AG09309 (cell line): ENCODE results near the gene ALDH1A1.

Source experiments
- DNase-seq: peaks from one replicate; pipeline ENCODE4 v3.0.0-alpha.2; 2010; ENCODE audit warnings: low read depth
- H3K4me3 ChIP-seq: 2 replicates; pipeline ENCODE4 v1.5.1; 2011; ENCODE audit warnings: mild to moderate bottlenecking, low read depth, low read length, moderate library complexity; ENCODE audit not compliant: control insufficient read depth
- TF ChIP-seq, protein P1 (sequence below): IDR thresholded peaks from 2 replicates; pipeline ENCODE4 v1.5.1; 2011; ENCODE audit warnings: mild to moderate bottlenecking, low read depth, low read length, inconsistent platforms; ENCODE audit not compliant: insufficient read depth, control insufficient read depth; ENCODE audit errors: missing control alignments

ALDH1A1 gene

DNA sequence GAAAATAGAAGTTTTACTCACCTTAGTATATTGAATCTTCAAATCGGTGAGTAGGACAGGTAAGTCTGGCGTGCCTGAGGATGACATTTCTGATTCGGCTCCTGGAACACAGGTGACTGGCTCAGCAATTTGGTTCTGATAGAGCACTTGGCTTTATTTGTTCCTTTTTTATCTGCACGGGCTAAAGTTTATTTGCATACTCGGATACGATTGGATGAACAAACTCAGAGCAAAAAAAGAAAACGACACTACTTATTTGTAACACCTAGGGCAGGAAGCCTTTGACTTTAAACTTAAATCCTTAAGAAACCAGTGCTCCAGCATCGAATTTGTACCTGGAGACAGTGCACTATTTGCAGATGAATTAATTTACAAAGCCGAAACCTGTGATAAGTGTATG is at the start of gene ALDH1A1:
Gene ALDH1A1, minus strand, starts transcription at position 140 of the 400 bp plus-strand sequence. Its CDS starts 53 bp downstream, at position 87.
- H3K4me3 ChIP-seq, result no peak within 1 kb of the TSS
- DNase-seq, result no peak
- TF ChIP-seq, protein P1, sequence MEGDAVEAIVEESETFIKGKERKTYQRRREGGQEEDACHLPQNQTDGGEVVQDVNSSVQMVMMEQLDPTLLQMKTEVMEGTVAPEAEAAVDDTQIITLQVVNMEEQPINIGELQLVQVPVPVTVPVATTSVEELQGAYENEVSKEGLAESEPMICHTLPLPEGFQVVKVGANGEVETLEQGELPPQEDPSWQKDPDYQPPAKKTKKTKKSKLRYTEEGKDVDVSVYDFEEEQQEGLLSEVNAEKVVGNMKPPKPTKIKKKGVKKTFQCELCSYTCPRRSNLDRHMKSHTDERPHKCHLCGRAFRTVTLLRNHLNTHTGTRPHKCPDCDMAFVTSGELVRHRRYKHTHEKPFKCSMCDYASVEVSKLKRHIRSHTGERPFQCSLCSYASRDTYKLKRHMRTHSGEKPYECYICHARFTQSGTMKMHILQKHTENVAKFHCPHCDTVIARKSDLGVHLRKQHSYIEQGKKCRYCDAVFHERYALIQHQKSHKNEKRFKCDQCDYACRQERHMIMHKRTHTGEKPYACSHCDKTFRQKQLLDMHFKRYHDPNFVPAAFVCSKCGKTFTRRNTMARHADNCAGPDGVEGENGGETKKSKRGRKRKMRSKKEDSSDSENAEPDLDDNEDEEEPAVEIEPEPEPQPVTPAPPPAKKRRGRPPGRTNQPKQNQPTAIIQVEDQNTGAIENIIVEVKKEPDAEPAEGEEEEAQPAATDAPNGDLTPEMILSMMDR, result no peak

DNA sequence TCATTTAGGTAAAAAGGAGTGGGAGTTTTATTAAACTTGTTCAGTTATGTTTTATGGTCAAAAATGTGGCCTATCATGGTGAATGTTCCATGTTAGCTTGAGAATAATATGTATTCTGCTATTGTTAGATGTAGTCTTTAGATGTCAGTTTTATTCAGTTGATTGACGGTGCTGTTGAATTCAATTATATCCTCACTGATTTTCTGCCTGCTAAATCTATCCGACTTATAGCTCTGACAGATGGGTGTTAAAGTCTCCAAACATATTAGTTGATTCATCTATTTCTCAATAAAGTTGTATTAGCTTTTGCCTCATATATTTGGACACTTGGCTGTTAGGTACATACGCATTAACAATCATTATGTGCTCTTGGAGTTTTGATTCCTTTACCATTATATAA is 49.0 kb upstream of the ALDH1A1 start:
- TF ChIP-seq, protein P1, result no peak
- H3K4me3 ChIP-seq, result no peak overlapping the region
- no peak for DNase-seq

DNA sequence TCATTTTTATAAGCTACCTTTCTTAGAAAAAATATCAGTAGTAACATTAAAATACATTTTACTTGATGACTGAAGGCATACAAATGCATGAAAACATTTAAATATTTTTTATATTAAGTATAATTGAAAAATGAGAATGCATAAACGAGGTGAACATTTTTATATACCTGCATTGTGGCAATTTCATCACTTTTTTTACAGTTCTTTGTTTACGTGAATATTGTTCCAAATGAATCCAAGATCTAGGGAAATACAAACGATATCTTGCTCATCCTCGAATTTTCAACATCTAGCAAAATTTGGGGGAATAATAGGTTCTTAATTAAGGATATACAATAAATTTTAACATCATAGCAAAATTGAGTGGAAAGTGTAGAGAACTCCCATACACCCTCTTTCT is 45.5 kb upstream of the ALDH1A1 start:
- H3K4me3 ChIP-seq, result no peak overlapping the region
- TF ChIP-seq, protein P1, result no peak
- DNase-seq, result no peak

DNA sequence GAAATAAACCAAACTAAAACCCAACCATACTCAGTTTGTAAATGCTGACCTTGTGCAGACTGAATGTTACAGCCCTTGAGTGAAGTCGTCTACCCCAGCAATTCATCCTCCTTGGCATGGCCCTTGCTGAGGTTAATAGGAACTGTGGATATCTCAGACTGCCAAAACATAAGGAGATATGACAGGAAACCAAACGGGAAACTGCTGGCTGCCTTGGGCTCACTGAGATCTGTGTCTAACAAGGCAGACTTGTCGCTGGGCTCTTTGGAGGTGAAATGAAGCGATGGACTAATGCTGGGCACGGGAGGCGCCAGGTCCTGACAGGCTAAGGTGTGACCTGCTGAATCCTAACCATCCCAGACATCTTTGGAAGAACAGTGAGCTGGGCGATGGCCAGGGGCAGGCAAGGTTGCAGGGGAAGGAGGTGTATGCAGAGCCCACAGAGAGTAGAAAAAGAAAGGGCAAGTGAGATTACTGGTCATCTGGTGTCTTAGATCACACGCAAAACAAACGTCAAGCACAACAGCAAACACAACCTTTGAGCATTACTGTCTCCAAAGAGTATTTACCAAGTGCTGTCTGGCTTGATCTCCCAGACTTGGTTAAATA is 44.6 kb upstream of the ALDH1A1 start:
- no peak overlapping the region for H3K4me3 ChIP-seq
- TF ChIP-seq, protein P1, result no peak
- no peak for DNase-seq

DNA sequence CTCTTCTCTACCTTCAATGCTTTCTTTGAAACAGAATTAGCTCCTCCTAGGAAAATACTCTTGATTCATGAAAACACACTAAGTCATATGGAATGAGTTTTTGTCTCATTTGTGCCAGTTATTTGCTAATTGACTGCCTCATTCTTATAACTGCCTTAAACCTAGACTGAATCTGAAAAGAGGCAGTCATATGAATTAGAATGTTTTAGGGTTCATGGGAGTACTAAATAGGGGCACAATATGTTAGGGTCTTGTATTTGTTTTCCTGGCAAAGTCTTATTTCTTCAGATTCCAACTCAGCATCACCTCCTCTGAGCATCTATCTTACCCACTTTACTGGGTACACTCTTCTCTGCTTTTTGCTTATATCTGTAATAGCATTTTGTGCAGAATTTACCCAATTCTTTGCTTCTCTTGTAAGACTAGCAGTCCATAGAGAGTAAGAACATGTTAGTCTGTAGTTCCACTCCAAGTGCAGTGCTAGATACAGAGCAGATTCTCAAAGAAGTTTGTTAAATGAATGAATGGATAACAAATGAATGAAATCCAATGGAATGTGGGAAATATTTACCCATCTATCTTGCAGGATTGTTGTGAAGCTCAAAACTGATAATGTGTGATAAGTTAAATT is 43.9 kb upstream of the ALDH1A1 start:
- TF ChIP-seq, protein P1, result no peak
- DNase-seq, result no peak
- H3K4me3 ChIP-seq, result no peak overlapping the region

DNA sequence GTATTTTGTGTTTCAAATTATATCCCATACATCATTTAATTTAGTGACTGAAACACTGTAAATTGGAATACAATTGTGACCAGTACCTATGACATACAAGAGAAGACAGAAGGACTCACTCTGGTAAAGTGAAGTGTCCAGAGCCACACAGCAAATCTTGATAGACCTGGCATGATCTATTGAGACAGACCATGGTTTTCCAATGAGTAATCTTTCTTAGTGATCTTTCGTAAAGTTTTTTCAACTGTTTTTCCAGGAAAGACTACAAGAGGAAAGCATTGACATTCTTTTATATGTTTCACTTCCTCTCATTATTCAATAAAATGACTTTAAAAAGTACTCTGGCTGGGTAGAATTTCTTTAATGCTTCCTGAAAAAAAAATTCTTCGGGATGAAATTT is 43.3 kb upstream of the ALDH1A1 start:
- DNase-seq, result peak; percentile 11
- TF ChIP-seq, protein P1, result no peak
- no peak overlapping the region for H3K4me3 ChIP-seq
